ENCODE results near the gene RAB36. TPM values are rescaled to one million over a fixed set of nuclear protein-coding genes. Genes with fewer than 3 reads are reported as not detected.

The RAB36 gene
- total RNA-seq, 2 experiments from 2014 or later = 0.41 to 3.0 TPM

DNA sequence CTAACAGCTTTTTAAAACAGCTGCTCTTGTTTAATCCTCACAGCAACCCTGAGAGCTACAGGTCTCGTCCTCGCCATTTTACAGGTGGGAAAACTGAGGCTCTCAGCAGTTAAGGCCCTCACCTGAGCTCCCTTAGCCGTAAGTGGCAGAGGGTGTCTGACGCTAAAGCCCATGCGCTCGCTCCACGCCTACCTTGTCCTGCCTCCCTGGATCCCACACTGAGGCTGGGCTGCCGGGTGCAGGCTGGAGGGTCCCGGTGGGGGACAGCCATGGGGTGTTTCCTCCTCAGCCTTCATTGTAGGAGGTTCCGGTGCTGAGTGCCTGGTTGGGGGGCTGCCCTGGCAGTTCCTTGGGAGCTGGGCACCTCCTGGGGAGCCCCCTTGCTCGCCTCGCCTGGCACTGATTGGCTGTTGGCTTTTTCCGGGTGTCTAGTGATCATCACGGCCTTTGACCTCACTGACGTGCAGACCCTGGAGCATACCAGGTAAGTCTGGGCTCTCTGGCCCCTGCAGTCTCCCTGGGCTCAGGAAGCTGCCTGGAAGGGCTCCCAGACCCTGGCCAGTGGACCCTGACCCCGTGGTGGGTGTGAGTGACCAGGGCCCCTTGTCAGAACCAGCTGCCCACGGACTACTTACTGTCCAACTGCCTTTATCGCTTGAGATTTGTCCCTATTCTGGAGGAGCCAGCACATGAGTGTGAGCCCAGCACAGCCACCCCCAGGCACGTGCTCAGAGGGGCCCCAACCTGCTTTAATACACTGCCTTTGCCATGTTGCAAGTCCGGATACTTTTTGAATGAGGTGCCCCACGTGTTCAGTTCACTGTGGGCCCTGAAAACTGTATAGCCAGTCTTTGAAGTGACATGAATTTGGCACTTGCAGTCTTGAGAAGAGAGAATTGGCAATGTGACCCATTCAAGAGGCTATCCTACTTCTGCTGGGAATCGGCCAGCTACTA is 12.6 kb downstream of the RAB36 start:
- CTCF ChIA-PET (ENCODE audit: unreplicated experiment) = interaction anchor here (0.5 to 1.3 kb wide), 4 partner anchors 13 to 308 kb away, joined by 3 to 6 read pairs (median 3); partner anchors contain the start of gene RAB36
- BruUV-seq (replicated peaks) = no TSS peak
- DNase-seq (ENCODE audit: low spot score) = no peak

DNA sequence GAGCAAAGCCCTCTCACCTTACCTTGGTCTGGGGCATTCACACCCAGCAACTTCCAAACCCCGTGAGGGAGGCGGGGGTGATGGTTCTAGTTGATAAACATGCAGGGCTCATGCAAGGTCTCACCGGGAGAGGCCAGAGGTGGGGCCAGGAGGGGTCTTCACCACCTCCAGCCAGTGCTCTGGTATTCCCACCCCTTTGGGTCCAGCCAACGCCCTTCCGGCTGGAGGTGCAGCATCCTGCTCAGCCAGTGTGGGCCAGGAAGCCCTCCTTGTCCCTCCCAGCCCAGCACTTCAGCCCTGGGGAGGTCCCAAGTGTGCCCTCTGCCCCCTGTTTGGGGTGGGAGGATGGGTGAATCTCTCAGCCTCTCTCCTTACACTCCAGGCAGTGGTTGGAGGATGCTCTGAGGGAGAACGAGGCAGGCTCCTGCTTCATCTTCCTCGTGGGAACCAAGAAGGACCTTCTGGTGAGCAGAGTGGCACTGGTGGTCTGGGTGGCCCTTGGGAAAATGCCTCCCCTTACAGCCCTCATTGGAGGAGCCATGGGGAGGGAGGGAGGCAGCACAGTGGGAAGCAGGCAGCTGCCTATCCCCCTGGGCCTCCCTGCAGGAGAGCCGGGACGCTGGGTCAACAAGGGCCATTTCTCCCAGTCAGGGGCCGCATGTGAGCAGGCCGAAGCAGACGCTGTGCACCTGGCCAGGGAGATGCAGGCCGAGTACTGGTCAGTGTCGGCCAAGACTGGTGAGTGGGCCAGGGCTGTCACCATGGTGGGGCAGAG is 13.4 kb downstream of the RAB36 start:
- H3K4me2 ChIP-seq (ENCODE audit: low read length) = no peak overlapping the region
- no peak for TF ChIP-seq EZH2phosphoT487 (IDR thresholded peaks at IDR 0.05; ENCODE audit: borderline replicate concordance, low read depth, low read length)
- TF ChIP-seq, protein P1, sequence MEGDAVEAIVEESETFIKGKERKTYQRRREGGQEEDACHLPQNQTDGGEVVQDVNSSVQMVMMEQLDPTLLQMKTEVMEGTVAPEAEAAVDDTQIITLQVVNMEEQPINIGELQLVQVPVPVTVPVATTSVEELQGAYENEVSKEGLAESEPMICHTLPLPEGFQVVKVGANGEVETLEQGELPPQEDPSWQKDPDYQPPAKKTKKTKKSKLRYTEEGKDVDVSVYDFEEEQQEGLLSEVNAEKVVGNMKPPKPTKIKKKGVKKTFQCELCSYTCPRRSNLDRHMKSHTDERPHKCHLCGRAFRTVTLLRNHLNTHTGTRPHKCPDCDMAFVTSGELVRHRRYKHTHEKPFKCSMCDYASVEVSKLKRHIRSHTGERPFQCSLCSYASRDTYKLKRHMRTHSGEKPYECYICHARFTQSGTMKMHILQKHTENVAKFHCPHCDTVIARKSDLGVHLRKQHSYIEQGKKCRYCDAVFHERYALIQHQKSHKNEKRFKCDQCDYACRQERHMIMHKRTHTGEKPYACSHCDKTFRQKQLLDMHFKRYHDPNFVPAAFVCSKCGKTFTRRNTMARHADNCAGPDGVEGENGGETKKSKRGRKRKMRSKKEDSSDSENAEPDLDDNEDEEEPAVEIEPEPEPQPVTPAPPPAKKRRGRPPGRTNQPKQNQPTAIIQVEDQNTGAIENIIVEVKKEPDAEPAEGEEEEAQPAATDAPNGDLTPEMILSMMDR (conservative IDR thresholded peaks at IDR 0.05; ENCODE audit: low read length) = no peak
- no peaks in the 10 kb centered on the region for H4K20me1 ChIP-seq (ENCODE audit: insufficient read depth, low read length)
- H3K9me3 ChIP-seq (ENCODE audit: low read length) = no peaks in the 10 kb centered on the region
- H3K36me3 ChIP-seq (ENCODE audit: insufficient read depth, low read length) = no peaks in the 10 kb centered on the region
- no TSS peak for BruUV-seq (replicated peaks)
- no peaks in the 10 kb centered on the region for H3K9me2 ChIP-seq (ENCODE audit: insufficient read depth, low read length)
- H3K79me2 ChIP-seq (ENCODE audit: insufficient read depth, low read depth, low read length) = no peaks in the 10 kb centered on the region
- ChIA-PET POLR2A (no interaction called here), CTCF (ENCODE audit: unreplicated experiment) (no interaction called here)
- H3K4me3 ChIP-seq (ENCODE audit: low read depth, low read length, poor library complexity, severe bottlenecking) = no peak overlapping the region
- intact Hi-C loops (cut with micrococcal nuclease; ENCODE audit: unreplicated experiment) = no loop called here
- no peak overlapping the region for H3K27ac ChIP-seq (ENCODE audit: low read depth, low read length, poor library complexity, severe bottlenecking)
- H2AFZ ChIP-seq (ENCODE audit: low read length) = no peak overlapping the region
- no peak for DNase-seq (ENCODE audit: low spot score)
- H3K4me1 ChIP-seq (ENCODE audit: insufficient read depth, low read length, poor library complexity, severe bottlenecking) = peaks cover 38% of the 10 kb centered on the region

More for the DNA sequence above, 12.6 kb downstream of the RAB36 start:
- Histone ChIP-seq H4K20me1 (ENCODE audit: insufficient read depth, low read length) (no peaks in the 10 kb centered on the region), H3K36me3 (ENCODE audit: insufficient read depth, low read length) (no peaks in the 10 kb centered on the region), H2AFZ (ENCODE audit: low read length) (peak overlapping the region; percentile 86; the same call in 1 of the 2 replicates), H3K4me1 (ENCODE audit: insufficient read depth, low read length, poor library complexity, severe bottlenecking) (peaks cover 46% of the 10 kb centered on the region), H3K9me3 (ENCODE audit: low read length) (no peaks in the 10 kb centered on the region), H3K4me2 (ENCODE audit: low read length) (peak overlapping the region; percentile 75), H3K79me2 (ENCODE audit: insufficient read depth, low read depth, low read length) (no peaks in the 10 kb centered on the region), H3K9me2 (ENCODE audit: insufficient read depth, low read length) (no peaks in the 10 kb centered on the region), H3K27ac (ENCODE audit: low read depth, low read length, poor library complexity, severe bottlenecking) (peak overlapping the region; percentile 70), H3K4me3 (ENCODE audit: low read depth, low read length, poor library complexity, severe bottlenecking) (peak overlapping the region; percentile 43)
- intact Hi-C loops (cut with micrococcal nuclease; ENCODE audit: unreplicated experiment) = no loop called here
- POLR2A ChIA-PET = interaction anchor here (0.6 to 2.0 kb wide), 7 partner anchors 9 to 407 kb away, joined by 3 to 5 read pairs (median 3); partner anchors contain the start of gene RAB36
- TF ChIP-seq, protein P1 (conservative IDR thresholded peaks at IDR 0.05; ENCODE audit: low read length) = no peak
- no peak for TF ChIP-seq EZH2phosphoT487 (IDR thresholded peaks at IDR 0.05; ENCODE audit: borderline replicate concordance, low read depth, low read length)
